Testis (tissue), 3 donors: ENCODE results near the gene CCDC116. TPM values are rescaled to one million over a fixed set of nuclear protein-coding genes. Genes with fewer than 3 reads are reported as not detected.
"Not testable (repeated sequence)": the region's sequence is repeated elsewhere in the genome, so short reads cannot be mapped to it uniquely, and the experiment has no call there.

ENCODE experiments used
- DNase-seq: peaks from one replicate; pipeline ENCODE4 v3.0.0-alpha.2; 2019
- H3K27ac ChIP-seq, 2 donors: fragments of 200-600 bp; sonication (generic); one replicate each; pipeline ENCODE4 v1.5.1; 2019
- H3K27me3 ChIP-seq: fragments of 200-600 bp; sonication (generic); one replicate; pipeline ENCODE4 v1.5.1; 2019
- H3K36me3 ChIP-seq: fragments of 200-600 bp; sonication (generic); one replicate; pipeline ENCODE4 v1.5.1; 2017; ENCODE audit warnings: low read depth; ENCODE audit errors: missing control alignments
- H3K4me1 ChIP-seq: fragments of 200-600 bp; sonication (generic); one replicate; pipeline ENCODE4 v1.5.1; 2019
- H3K4me3 ChIP-seq, 2 donors: fragments of 200-600 bp; sonication (generic); one replicate each; pipeline ENCODE4 v1.5.1; 2017 to 2019
- H3K9me3 ChIP-seq: fragments of 200-600 bp; sonication (generic); one replicate; pipeline ENCODE4 v1.5.1; 2017
- CTCF ChIP-seq, 3 experiments: fragments of 450-650 bp in 2 of 3; fragments of 200-600 bp in 1 of 3; sonication (generic) in 1 of 3; IDR thresholded peaks; one replicate each; pipeline ENCODE4 v1.5.1; 2016 to 2019; ENCODE audit warnings: antibody characterized with exemption in 3 of 3, mild to moderate bottlenecking in 2 of 3, moderate library complexity in 1 of 3
- POLR2A ChIP-seq: fragments of 450-650 bp; IDR thresholded peaks from one replicate; pipeline ENCODE4 v1.6.1; 2017; ENCODE audit warnings: antibody characterized with exemption, mild to moderate bottlenecking, moderate library complexity
- WGBS, 2 donors: methylation state at CpG; one replicate each; pipeline ENCODE4 v1.1.5; 2018; 5-methylcytosine and 5-hydroxymethylcytosine counted together
- intact Hi-C: fragments of 100-400 bp; cut with DNase I; formaldehyde crosslinking; loops from one replicate; pipeline ENCODE4 v1.15.1; 2023; ENCODE audit warnings: low total_unique reads
- polyA plus RNA-seq: library from polyadenylated mRNA; stranded (reverse); fragments of 350-450 nt; fragmentation: Illumina TruSeq; extraction: RNeasy Lipid Tissue Mini Kit (QIAGEN cat#74804); gene quantifications from one replicate; pipeline ENCODE4 v1.2.3, GENCODE V29; 2014; ENCODE audit warnings: low read depth, low replicate concordance; ENCODE audit not compliant: insufficient read depth
- total RNA-seq, 2 donors: library from RNA; depleted of rRNA; stranded (reverse); fragments of >200 nt; gene quantifications; one replicate each; pipeline ENCODE4 v1.2.3, GENCODE V29; 2016

The CCDC116 gene
- total and polyA plus RNA-seq, 3 donors from 2014 or later: 16.0 to 54.0 (median 28.6) TPM

GRCh38 chr22:21636629-21637218 is 4.2 kb downstream of the CCDC116 start:
- no peaks in the 10 kb centered on the region for H3K36me3 ChIP-seq
- TF ChIP-seq CTCF (IDR thresholded peaks at IDR 0.05): no peak
- TF ChIP-seq POLR2A: no peak
- no peak for DNase-seq
- intact Hi-C loops: no loop called here
- no peak overlapping the region for H3K27ac ChIP-seq
- H3K4me3 ChIP-seq: no peak overlapping the region
- H3K27me3 ChIP-seq: no peaks in the 10 kb centered on the region
- WGBS, 2 donors: 90 to 95% methylated on average over 13 to 17 of the region's 17 CpGs
- no peaks in the 10 kb centered on the region for H3K9me3 ChIP-seq
- H3K4me1 ChIP-seq: no peaks in the 10 kb centered on the region

GRCh38 chr22:21637450-21637849 is 4.9 kb downstream of the CCDC116 start:
- H3K9me3 ChIP-seq, H3K36me3 ChIP-seq, H3K4me3 ChIP-seq, H3K27me3 ChIP-seq, intact Hi-C loops, H3K4me1 ChIP-seq, DNase-seq, H3K27ac ChIP-seq: not testable (repeated sequence)
- WGBS, 2 donors: 89 to 100% methylated on average over 2 of the region's 2 CpGs

- no peak overlapping the region for H3K27ac ChIP-seq
- H3K4me1 ChIP-seq: peaks cover 4% of the 10 kb centered on the region
- H3K4me3 ChIP-seq: no peak overlapping the region
- H3K9me3 ChIP-seq: no peaks in the 10 kb centered on the region
- no peaks in the 10 kb centered on the region for H3K36me3 ChIP-seq
- intact Hi-C loops: no loop called here
- 74 to 86% methylated on average over 3 to 4 of the region's 4 CpGs for WGBS, 2 donors
- DNase-seq: no peak
- H3K27me3 ChIP-seq: no peaks in the 10 kb centered on the region
- TF ChIP-seq POLR2A (no peak), CTCF (IDR thresholded peaks at IDR 0.05) (no peak)
Measured at GRCh38 chr22:21639359-21639758, 6.8 kb downstream of the CCDC116 start.

- DNase-seq: no peak
- intact Hi-C loops: no loop called here
- Histone ChIP-seq H3K36me3 (no peaks in the 10 kb centered on the region), H3K4me3 (no peak overlapping the region), H3K9me3 (no peaks in the 10 kb centered on the region), H3K4me1 (peaks cover 4% of the 10 kb centered on the region), H3K27ac (no peak overlapping the region), H3K27me3 (no peaks in the 10 kb centered on the region)
- TF ChIP-seq CTCF (IDR thresholded peaks at IDR 0.05) (no peak), POLR2A (no peak)
- 66 to 80% methylated on average over 5 of the region's 5 CpGs for WGBS, 2 donors
Measured at GRCh38 chr22:21640810-21641209, 8.2 kb downstream of the CCDC116 start.

GRCh38 chr22:21641417-21641788 is 8.8 kb downstream of the CCDC116 start:
- WGBS, 2 donors: 7 to 8% methylated on average over 7 to 9 of the region's 9 CpGs
- no peak for TF ChIP-seq POLR2A
- TF ChIP-seq CTCF (IDR thresholded peaks at IDR 0.05): peak in 1 of 3 experiments; percentile 12

More at GRCh38 chr22:21641417-21641788, 8.8 kb downstream of the CCDC116 start:
- Histone ChIP-seq H3K36me3 (no peaks in the 10 kb centered on the region), H3K9me3 (no peaks in the 10 kb centered on the region), H3K4me1 (peaks cover 4% of the 10 kb centered on the region), H3K27me3 (no peaks in the 10 kb centered on the region), H3K27ac (peak overlapping the region in 1 of 2 donors; percentile 8), H3K4me3 (peak overlapping the region; percentile 63 to 66)
- DNase-seq: peak; percentile 58
- intact Hi-C loops: no loop called here
